HFF-Myc (cell line): ENCODE measurements around the gene APPL1.

ENCODE experiments used
- DNase-seq: peaks from one replicate; pipeline ENCODE4 v3.0.0-alpha.2; 2011; ENCODE audit warnings: low read depth; ENCODE audit errors: extremely low read depth
- H3K4me3 ChIP-seq: replicated peaks from 2 replicates; pipeline ENCODE4 v1.5.1; 2011; ENCODE audit warnings: low read depth, mild to moderate bottlenecking, control low read depth, low read length
- TF ChIP-seq, protein P1 (sequence below): IDR thresholded peaks from 2 replicates; pipeline ENCODE4 v1.5.1; 2012; ENCODE audit warnings: mild to moderate bottlenecking, low read depth, low read length, control low read depth; ENCODE audit errors: missing control alignments

The APPL1 gene

DNA sequence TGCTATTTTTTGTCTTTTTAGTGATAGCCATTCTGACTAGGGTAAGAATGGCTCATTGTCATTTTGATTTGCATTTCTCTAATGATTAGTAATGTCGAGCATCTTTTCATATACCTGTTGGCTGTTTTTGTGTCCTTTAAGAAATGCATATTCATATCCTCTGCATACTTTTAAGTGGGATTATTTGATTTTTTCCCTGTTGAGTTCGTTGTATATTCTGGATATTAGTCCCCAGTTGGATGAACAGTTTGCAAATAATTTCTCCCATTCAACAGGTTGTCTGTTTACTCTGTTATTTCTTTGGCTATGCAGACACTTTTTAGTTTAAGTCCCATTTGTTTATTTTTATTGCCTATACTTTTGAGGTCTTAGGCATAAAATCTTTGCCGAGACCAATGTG, 34.4 kb downstream of the APPL1 start:
- no peak for DNase-seq
- TF ChIP-seq, protein P1, sequence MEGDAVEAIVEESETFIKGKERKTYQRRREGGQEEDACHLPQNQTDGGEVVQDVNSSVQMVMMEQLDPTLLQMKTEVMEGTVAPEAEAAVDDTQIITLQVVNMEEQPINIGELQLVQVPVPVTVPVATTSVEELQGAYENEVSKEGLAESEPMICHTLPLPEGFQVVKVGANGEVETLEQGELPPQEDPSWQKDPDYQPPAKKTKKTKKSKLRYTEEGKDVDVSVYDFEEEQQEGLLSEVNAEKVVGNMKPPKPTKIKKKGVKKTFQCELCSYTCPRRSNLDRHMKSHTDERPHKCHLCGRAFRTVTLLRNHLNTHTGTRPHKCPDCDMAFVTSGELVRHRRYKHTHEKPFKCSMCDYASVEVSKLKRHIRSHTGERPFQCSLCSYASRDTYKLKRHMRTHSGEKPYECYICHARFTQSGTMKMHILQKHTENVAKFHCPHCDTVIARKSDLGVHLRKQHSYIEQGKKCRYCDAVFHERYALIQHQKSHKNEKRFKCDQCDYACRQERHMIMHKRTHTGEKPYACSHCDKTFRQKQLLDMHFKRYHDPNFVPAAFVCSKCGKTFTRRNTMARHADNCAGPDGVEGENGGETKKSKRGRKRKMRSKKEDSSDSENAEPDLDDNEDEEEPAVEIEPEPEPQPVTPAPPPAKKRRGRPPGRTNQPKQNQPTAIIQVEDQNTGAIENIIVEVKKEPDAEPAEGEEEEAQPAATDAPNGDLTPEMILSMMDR: no peak

DNA sequence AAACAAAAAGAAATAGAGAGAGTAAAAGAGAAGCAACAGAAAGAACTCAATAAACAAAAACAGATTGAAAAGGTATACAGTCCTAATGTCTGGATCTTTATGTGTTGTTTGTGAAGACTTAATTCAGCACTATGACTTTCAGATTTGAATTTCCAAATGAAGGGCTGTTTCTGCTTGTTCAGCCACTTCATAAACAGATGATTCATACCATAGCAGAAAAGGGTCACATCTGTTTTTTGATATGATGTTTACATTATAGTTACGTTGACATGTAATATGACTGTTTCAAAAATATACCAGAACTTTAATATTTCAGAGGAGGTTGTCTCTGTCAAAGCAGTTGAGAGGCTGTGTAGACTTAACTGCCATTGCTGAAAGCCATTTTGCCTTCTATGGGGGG, 40.9 kb downstream of the APPL1 start:
- H3K4me3 ChIP-seq: no peak overlapping the region
- no peak for DNase-seq
- TF ChIP-seq, protein P1: no peak

More for the DNA sequence above, 34.4 kb downstream of the APPL1 start:
- no peak overlapping the region for H3K4me3 ChIP-seq

GRCh38 chr3:57274845-57275244, 47.3 kb downstream of the APPL1 start:
- DNase-seq: no peak
- H3K4me3 ChIP-seq: no peak overlapping the region
- TF ChIP-seq, protein P1: no peak

- no peak overlapping the region for H3K4me3 ChIP-seq
- no peak for DNase-seq
- TF ChIP-seq, protein P1: no peak
Observed at GRCh38 chr3:57275393-57275792, 47.9 kb downstream of the APPL1 start.

GRCh38 chr3:57278237-57278636, 50.7 kb downstream of the APPL1 start:
- DNase-seq: no peak
- H3K4me3 ChIP-seq: no peak overlapping the region
- TF ChIP-seq, protein P1: no peak

- no peak for DNase-seq
- no peak overlapping the region for H3K4me3 ChIP-seq
- TF ChIP-seq, protein P1: no peak
Observed at GRCh38 chr3:57279685-57280084, 52.2 kb downstream of the APPL1 start.

DNA sequence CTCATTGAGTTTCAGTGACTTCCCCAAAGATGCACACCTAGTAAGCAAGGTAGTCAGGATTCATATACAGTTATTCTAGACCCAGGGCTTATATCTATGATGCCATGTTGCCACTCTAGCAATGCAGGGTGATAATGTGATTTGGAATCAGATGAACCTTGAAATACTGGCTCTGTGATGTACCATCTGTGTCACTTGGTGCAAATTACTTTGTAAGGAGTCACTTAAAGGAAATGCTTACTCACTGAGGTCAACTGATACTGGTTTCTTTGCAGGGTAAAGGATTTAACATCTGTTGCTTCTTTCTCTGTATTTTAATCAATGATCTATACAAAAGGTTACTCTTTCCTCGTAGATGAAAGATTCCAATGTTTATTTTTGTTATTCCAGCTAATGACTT, 54.2 kb downstream of the APPL1 start:
- H3K4me3 ChIP-seq: no peak overlapping the region
- TF ChIP-seq, protein P1: no peak
- DNase-seq: no peak
